Stimulated activated CD8-positive, alpha-beta memory T cell treated with anti-CD3 and anti-CD28 coated beads, Interleukin-7, amount 100 ng/mL, for 4 hours (primary cell): Measurements from ENCODE around the gene C19orf85.

Experiments
- DNase-seq, 2 donors: peaks; one replicate each; pipeline ENCODE4 v3.0.0-alpha.2; 2020; ENCODE audit warnings: low read depth in 2 of 2

The C19orf85 gene

GRCh38 chr19:55489711-55490477, 25.3 kb upstream of the C19orf85 start:
- no peak for DNase-seq

GRCh38 chr19:55488986-55489710, 24.6 kb upstream of the C19orf85 start:
- no peak for DNase-seq

- DNase-seq, result no peak
These were observed 23.6 kb upstream of the C19orf85 start, which contains the start of gene SSC5D for GRCh38 chr19:55487924-55488687. TSS of gene SSC5D (plus strand) at chr19:55488436. CDS start at chr19:55488590, 154 bp downstream.

GRCh38 chr19:55486971-55487923, 22.7 kb upstream of the C19orf85 start:
- peak; percentile 17 to 42 for DNase-seq

GRCh38 chr19:55486043-55486970, 21.8 kb upstream of the C19orf85 start:
- DNase-seq, result no peak

- DNase-seq, result no peak
These were observed 21.0 kb upstream of the C19orf85 start for GRCh38 chr19:55485439-55486011.

GRCh38 chr19:55484593-55485438, 20.3 kb upstream of the C19orf85 start, which contains the start of gene NAT14:
TSS of gene NAT14 (plus strand) at chr19:55485188. CDS start at chr19:55485709, 521 bp downstream.
- DNase-seq, result peak; percentile 10 to 47

- DNase-seq, result no peak
These were observed 19.4 kb upstream of the C19orf85 start for GRCh38 chr19:55483706-55484592.

- no peak for DNase-seq
These were observed 18.6 kb upstream of the C19orf85 start for GRCh38 chr19:55482967-55483705.

- no peak for DNase-seq
These were observed 17.8 kb upstream of the C19orf85 start for GRCh38 chr19:55482156-55482961.

GRCh38 chr19:55481794-55482155, 17.2 kb upstream of the C19orf85 start:
- no peak for DNase-seq

GRCh38 chr19:55481148-55481793, 16.7 kb upstream of the C19orf85 start:
- no peak for DNase-seq

- no peak for DNase-seq
These were observed 15.1 kb upstream of the C19orf85 start for GRCh38 chr19:55479451-55480230.

- no peak for DNase-seq
These were observed 14.5 kb upstream of the C19orf85 start for GRCh38 chr19:55479045-55479444.

- no peak for DNase-seq
These were observed 13.8 kb upstream of the C19orf85 start for GRCh38 chr19:55478364-55478763.
